T1000 (cell line): ENCODE data around the gene ARHGEF10L.

Experiments
- DNase-seq: peaks from one replicate; lab custom pipeline; 2025; ENCODE audit warnings: mixed read lengths; lab: John Stamatoyannopoulos, UW

Gene ARHGEF10L

GRCh38 chr1:17635276-17635675 is 95.8 kb downstream of the ARHGEF10L start:
- no peak for DNase-seq

DNA sequence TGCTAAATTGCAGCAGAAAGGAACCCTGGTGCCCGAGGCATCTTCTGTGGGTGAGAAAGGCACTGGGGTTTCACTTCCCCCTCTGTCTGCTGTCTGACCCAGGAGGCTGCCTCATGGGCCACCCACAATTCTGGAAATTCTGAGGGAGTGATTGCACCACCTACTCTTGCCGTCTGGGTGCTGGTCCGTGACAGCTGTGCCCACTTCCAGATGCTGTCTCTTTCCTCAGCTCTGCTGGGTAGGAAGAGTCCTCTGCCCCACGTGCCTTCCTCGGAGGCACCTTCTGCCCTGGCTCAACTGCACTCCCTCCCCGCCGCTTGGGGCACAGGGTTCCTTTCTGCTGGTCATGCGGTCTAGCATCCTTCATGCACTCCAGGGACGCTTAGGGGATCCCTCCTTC is 96.3 kb downstream of the ARHGEF10L start:
- no peak for DNase-seq

GRCh38 chr1:17636612-17637011 is 97.1 kb downstream of the ARHGEF10L start:
- no peak for DNase-seq

GRCh38 chr1:17637055-17637454 is 97.6 kb downstream of the ARHGEF10L start:
- DNase-seq: no peak

GRCh38 chr1:17639703-17640340 is 100.3 kb downstream of the ARHGEF10L start:
- DNase-seq: no peak

- DNase-seq: no peak
These were observed 100.9 kb downstream of the ARHGEF10L start for GRCh38 chr1:17640393-17640792.

- no peak for DNase-seq
These were observed 101.5 kb downstream of the ARHGEF10L start for GRCh38 chr1:17640975-17641374.

DNA sequence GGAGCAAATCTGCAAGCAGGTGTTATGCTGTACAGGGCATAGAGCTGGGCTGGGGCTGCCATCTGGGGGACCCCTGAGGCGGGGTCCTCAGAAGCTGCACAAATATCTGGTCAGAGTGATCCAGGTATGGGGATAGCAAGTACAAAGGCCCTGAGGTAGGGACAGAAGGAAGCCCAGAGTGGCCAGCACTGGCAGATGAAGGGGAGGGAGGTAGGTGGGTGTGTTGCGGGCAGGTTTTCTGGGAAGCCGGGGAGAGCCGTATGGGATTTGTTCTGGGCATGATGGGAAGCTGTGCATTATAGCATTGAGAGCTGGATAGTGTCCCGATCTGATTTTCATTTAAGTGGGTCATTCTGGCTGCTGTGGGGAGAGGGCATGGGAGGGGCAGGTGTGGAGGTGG is 102.7 kb downstream of the ARHGEF10L start:
- DNase-seq: no peak

DNA sequence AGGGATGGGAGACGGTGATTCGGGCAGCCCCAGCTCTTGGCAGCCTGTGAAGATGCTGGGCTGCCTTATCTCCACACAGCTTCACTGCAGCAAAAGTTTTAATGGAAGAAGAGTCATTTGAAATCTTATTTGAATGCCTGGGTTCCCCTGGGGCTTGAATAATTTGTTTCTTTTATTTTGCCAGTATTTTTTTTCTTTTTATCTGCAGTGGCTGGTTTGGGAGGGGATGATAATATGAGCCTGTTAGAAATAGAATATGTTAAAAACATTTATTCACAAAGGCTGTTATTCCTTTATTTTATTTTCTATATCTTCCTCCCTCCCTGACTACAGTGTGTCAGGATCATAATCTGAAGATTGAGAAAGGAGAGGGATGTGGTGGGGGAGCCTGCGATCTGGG is 103.4 kb downstream of the ARHGEF10L start:
- DNase-seq: no peak

DNA sequence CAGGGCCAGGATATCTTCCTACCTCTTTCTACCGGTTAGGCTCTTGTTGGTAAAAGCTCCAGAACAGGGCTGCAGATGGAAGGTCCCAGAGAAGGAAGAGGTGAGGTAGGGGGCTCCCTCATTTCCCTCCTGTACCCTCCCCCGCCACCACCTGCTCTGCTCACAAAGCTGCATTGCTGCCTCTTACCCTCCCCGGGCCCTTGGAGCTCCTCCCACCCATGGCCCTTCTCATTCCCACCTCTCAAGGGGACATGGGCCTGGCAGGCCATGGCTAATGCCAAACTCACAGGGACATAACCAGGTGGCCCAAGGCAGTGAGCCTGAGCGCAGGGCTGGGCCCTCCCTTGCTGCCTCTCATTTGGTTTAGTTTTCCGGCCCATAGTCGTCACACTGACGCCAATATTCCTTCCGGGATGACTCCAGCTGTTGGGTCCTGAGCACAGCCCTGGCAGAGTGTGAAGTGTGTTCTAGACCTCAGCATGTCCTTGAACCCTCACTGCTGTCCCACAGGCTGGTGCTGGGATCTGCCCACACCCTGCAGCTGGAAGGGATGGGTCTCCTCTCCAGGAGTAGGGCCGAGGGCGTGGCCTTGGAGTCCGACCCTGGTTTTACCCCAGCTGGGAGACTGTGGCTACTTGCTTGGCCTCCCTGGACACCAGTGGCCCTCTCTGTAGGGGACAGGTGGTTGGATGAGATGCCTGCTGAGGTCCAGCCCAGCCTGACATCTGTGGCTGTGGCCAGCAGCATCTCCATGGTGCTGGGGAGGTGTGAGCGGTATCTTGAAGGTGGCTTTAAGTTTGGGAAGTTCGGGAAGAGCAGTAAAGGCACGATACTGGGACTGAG is 104.6 kb downstream of the ARHGEF10L start:
- no peak for DNase-seq

DNA sequence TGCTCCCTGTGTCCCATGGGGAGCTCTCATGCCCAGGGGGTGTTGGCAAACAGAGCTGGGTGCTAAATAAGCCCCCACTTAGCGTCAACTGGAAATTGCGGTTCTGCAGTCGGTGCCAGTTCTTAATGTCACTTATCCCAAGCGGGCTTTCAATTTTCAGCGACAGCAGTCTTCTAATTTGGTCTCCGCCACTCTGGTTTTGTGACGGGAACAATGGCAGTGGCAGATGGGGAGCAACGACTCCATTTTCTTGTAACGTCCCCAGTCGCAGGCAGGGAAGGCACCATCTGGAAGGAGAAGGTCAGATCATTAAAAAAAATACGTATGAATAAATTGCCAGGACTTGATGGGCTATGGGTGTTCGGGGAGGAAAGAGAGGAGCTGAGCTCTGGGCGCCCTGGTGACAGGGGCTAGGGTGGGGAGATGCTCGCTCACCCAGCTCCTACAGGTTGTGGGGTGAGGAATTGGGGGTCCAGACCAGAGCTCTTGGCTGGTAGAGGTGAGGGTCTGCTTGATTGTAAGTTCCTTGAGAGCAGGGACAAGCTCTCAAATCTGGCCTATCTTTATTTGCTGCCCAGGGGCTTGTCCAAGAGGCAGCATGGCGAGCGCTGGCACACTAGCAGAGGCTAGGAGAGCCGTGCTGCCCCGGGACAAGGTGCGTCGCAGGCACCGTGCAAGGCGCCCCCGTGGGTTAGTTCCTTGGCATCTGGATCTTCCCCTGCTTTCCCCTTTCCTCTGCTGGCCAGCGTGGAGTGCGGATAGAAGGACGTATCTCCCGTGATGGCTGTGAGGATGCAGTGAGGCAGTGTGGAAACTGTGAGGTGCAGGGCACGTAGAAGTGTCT is 105.8 kb downstream of the ARHGEF10L start:
- DNase-seq: no peak

DNA sequence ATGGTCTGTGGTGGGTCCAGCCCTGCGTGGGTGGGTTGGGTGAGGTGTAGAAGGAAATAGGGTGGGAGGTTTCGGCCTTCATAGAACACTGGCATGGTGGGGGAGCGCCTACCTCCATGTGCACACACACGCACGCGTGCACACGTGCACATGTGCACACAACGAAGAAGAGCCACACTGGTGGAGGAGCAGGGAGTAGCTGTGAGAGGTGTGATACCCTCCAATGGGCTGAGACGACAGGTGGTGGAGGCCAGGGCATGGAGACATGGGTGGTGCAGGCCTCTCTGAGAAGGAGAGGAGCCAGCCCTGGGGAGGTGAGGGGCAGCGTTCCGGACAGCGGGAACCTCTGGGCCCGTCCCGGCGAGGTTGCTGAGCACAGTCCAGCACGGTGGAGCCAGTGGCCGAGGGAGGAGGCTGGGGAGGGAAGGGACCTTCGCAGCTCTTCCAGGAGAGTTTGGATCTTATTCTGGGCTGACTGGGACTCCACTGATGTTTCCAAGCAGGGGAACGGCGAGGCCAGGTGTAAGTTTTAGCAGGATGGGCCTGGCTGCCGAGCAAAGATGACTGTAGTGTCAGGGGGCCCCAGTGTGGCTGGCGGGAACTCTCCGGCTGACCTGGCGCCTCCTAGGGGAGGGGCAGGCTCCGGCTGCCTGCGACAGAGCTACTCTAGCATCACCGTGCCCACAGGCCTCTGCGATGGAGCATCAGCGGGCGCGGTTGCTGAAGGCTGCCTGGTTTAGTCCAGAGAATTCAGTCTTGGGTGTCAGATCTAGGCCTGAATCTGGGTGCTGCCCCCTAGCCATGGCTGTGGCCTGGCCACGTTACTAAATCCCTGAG is 107.2 kb downstream of the ARHGEF10L start:
- DNase-seq: no peak

GRCh38 chr1:17648457-17649145 is 109.1 kb downstream of the ARHGEF10L start:
- DNase-seq: no peak

DNA sequence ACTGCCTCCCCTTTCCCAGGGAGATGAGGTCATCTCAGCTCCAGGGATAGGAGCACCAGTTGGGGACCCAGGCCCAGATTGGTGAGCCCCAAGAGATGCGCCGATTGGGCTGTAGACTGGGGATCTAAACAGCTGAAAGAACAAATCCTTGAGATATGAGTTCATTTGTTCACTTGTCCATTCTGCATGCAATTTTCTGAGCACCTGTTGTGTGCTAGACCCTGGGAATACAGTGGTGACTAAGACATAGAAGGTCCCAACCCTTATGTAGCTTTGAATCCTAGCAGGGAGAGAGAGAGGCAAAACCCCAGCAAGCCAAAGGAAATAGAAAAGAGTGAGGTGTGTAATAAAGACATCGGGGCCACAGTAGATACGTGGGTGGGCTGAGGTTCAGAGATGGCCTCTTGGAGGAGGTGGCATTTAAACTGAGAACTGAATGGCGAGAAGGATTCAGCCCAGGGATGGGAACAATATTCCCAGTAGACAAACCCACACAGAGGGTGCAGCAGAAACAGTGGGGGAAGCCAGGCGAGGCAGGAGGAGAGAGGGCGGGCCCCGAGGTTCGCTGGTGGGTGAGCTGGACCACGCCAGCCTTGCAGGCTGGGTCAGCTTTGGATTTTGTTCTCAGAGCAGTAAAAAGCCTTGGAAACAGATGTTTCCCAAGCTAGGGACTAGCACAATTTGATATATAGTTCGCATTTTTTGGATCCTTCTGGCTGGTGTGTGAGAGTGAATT is 110.0 kb downstream of the ARHGEF10L start:
- DNase-seq: no peak

DNA sequence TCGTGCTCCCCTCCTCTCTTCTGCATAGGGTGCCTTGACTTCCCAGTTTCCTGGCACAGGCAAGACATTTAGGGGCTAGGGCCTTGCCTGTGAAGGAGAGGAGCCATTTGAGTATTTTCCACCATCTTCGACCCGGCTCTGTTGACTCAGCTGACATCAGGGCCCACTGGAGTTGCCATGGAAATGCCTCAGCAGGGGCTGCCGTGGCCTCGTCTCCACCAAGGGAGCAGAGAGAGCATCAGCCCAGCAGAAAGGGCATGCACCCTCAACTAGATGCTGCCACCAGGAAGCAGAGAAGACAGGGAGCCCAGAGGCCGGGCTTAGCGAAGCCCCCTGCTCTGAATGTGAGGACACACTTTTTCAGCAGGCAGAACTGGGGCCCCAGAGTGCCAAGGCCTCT is 113.8 kb downstream of the ARHGEF10L start:
- no peak for DNase-seq

- peak; percentile 20 for DNase-seq
These were observed 114.3 kb downstream of the ARHGEF10L start for GRCh38 chr1:17653728-17654351.

DNA sequence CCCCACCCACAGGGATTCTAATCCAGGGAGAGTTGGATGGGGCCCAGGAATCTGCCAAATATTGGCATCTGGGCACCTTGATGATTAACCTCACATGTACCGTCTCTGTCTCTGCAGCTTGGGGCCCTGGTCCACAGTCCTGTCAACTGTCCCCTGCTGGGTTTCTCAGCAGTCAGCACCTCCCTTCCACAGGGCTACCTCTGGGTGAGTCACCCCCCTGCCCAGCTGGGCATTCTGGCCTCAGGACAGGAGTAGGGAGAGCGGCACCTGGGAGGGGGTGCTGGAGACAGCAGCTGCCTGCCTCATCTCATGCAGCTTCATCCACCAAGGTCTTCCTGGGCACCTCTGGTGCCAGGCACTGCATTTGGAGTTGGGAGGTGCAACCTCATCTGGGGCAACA is 115.0 kb downstream of the ARHGEF10L start:
- DNase-seq: no peak

DNA sequence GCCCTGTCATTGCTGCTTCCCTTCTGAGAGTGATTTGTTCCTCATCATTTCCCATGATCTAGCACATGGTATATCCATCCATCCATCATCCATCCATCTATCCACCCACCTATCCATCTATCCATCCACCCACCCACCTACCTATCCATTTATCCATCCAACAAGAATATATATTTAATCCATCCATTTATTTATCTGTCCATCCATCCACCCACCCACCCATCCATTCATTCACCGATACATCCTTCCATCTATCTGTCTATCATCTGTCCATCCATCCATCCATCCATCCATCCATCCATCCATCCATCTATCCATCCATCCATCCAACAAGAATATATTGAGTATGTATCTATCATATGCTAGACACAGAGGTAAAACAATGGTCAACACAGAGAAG is 115.7 kb downstream of the ARHGEF10L start:
- no peak for DNase-seq

DNA sequence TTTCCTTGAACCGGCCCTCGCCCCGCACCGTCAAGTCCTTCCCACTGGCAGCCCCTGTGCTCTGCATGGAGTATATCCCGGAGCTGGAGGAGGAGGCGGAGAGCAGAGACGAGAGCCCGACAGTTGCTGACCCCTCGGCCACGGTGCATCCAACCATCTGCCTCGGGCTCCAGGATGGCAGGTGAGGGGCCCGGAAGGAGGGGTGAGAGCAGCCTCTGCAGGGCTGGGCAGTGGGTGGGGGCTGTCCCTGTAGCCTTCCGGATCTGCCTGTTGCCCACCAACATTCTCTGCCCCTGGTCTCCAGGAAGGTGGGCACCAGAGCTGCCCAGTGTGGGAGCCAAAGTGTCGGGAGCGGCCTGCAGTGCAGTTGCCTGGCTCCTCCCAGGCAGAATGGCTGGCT is 116.4 kb downstream of the ARHGEF10L start:
- no peak for DNase-seq

- DNase-seq: no peak
These were observed 117.9 kb downstream of the ARHGEF10L start for GRCh38 chr1:17657436-17657835.
